Mononuclear cell (primary cell): Measurements from ENCODE around the gene CDK17. TPM values are rescaled to one million over a fixed set of nuclear protein-coding genes. Genes with fewer than 3 reads are reported as not detected.

Experiments used
- H3K27me3 ChIP-seq: 2 replicates; pipeline ENCODE4 v1.6.0; 2011; ENCODE audit warnings: low read length, control low read depth; ENCODE audit not compliant: insufficient read depth
- H3K4me1 ChIP-seq: 2 replicates; pipeline ENCODE4 v1.5.1; 2011; ENCODE audit warnings: mild to moderate bottlenecking, low read length, control low read depth; ENCODE audit not compliant: insufficient read depth
- H3K4me3 ChIP-seq: 2 replicates; pipeline ENCODE4 v1.5.1; 2011; ENCODE audit warnings: mild to moderate bottlenecking, low read length, moderate library complexity
- H3K9me3 ChIP-seq: 2 replicates; pipeline ENCODE4 v1.5.1; 2011; ENCODE audit warnings: low read depth, mild to moderate bottlenecking, control low read depth, low read length
- total RNA-seq: library from RNA; depleted of rRNA; stranded (reverse); fragments of >200 nt; gene quantifications from one replicate; pipeline ENCODE4 v1.2.3, GENCODE V29; 2012

Gene CDK17
- total RNA-seq, 1 donor, result 221 TPM

- H3K9me3 ChIP-seq, result no peaks in the 10 kb centered on the region
These were observed 90.2 kb downstream of the CDK17 start for GRCh38 chr12:96310067-96310466.

GRCh38 chr12:96308881-96309280 is 91.4 kb downstream of the CDK17 start:
- H3K4me1 ChIP-seq, result no peaks in the 10 kb centered on the region
- no peaks in the 10 kb centered on the region for H3K9me3 ChIP-seq
- H3K27me3 ChIP-seq, result no peaks in the 10 kb centered on the region
- H3K4me3 ChIP-seq, result no peak overlapping the region

More at GRCh38 chr12:96310067-96310466, 90.2 kb downstream of the CDK17 start:
- Histone ChIP-seq H3K4me3 (no peak overlapping the region), H3K27me3 (no peaks in the 10 kb centered on the region), H3K4me1 (peaks cover 6% of the 10 kb centered on the region)

- no peaks in the 10 kb centered on the region for H3K9me3 ChIP-seq
- H3K27me3 ChIP-seq, result no peaks in the 10 kb centered on the region
- H3K4me1 ChIP-seq, result no peaks in the 10 kb centered on the region
- H3K4me3 ChIP-seq, result no peak overlapping the region
These were observed 94.6 kb downstream of the CDK17 start for GRCh38 chr12:96305665-96306064.

- no peaks in the 10 kb centered on the region for H3K9me3 ChIP-seq
- no peak overlapping the region for H3K4me3 ChIP-seq
- H3K27me3 ChIP-seq, result no peaks in the 10 kb centered on the region
- H3K4me1 ChIP-seq, result no peaks in the 10 kb centered on the region
These were observed 96.6 kb downstream of the CDK17 start for GRCh38 chr12:96303653-96304052.

- Histone ChIP-seq H3K9me3 (no peaks in the 10 kb centered on the region), H3K4me3 (no peak overlapping the region), H3K4me1 (no peaks in the 10 kb centered on the region), H3K27me3 (no peaks in the 10 kb centered on the region)
These were observed 97.4 kb downstream of the CDK17 start for GRCh38 chr12:96302687-96303310.

- H3K4me3 ChIP-seq, result no peak overlapping the region
- H3K4me1 ChIP-seq, result no peaks in the 10 kb centered on the region
- H3K9me3 ChIP-seq, result no peaks in the 10 kb centered on the region
- H3K27me3 ChIP-seq, result no peaks in the 10 kb centered on the region
These were observed 98.5 kb downstream of the CDK17 start for GRCh38 chr12:96301732-96302131.

GRCh38 chr12:96300064-96300463 is 100.2 kb downstream of the CDK17 start:
- H3K4me1 ChIP-seq, result no peaks in the 10 kb centered on the region
- no peak overlapping the region for H3K4me3 ChIP-seq
- no peaks in the 10 kb centered on the region for H3K27me3 ChIP-seq
- H3K9me3 ChIP-seq, result no peaks in the 10 kb centered on the region

- H3K27me3 ChIP-seq, result no peaks in the 10 kb centered on the region
- H3K4me1 ChIP-seq, result no peaks in the 10 kb centered on the region
- no peaks in the 10 kb centered on the region for H3K9me3 ChIP-seq
- no peak overlapping the region for H3K4me3 ChIP-seq
These were observed 102.7 kb downstream of the CDK17 start for GRCh38 chr12:96297504-96297903.

GRCh38 chr12:96295532-96296160 is 104.6 kb downstream of the CDK17 start:
- no peak overlapping the region for H3K4me3 ChIP-seq
- H3K9me3 ChIP-seq, result no peaks in the 10 kb centered on the region
- no peaks in the 10 kb centered on the region for H3K27me3 ChIP-seq
- no peaks in the 10 kb centered on the region for H3K4me1 ChIP-seq

- Histone ChIP-seq H3K27me3 (no peaks in the 10 kb centered on the region), H3K9me3 (no peaks in the 10 kb centered on the region), H3K4me1 (no peaks in the 10 kb centered on the region), H3K4me3 (no peak overlapping the region)
These were observed 105.4 kb downstream of the CDK17 start for GRCh38 chr12:96294831-96295230.

- Histone ChIP-seq H3K9me3 (no peaks in the 10 kb centered on the region), H3K27me3 (no peaks in the 10 kb centered on the region), H3K4me1 (no peaks in the 10 kb centered on the region), H3K4me3 (no peak overlapping the region)
These were observed 107.1 kb downstream of the CDK17 start for GRCh38 chr12:96293093-96293492.

GRCh38 chr12:96289067-96289466 is 111.2 kb downstream of the CDK17 start:
- H3K4me3 ChIP-seq, result no peak overlapping the region
- H3K27me3 ChIP-seq, result no peaks in the 10 kb centered on the region
- H3K9me3 ChIP-seq, result no peaks in the 10 kb centered on the region

GRCh38 chr12:96285158-96285557 is 115.1 kb downstream of the CDK17 start:
- H3K9me3 ChIP-seq, result no peaks in the 10 kb centered on the region
- H3K4me1 ChIP-seq, result no peaks in the 10 kb centered on the region
- no peak overlapping the region for H3K4me3 ChIP-seq
- no peaks in the 10 kb centered on the region for H3K27me3 ChIP-seq

More at GRCh38 chr12:96289067-96289466, 111.2 kb downstream of the CDK17 start:
- H3K4me1 ChIP-seq, result no peaks in the 10 kb centered on the region

- H3K4me1 ChIP-seq, result no peaks in the 10 kb centered on the region
- no peaks in the 10 kb centered on the region for H3K27me3 ChIP-seq
- H3K4me3 ChIP-seq, result no peak overlapping the region
These were observed 125.9 kb downstream of the CDK17 start for GRCh38 chr12:96274331-96274730.

GRCh38 chr12:96271469-96272199 is 128.6 kb downstream of the CDK17 start:
- H3K4me1 ChIP-seq, result no peaks in the 10 kb centered on the region

More at GRCh38 chr12:96274331-96274730, 125.9 kb downstream of the CDK17 start:
- no peaks in the 10 kb centered on the region for H3K9me3 ChIP-seq

More at GRCh38 chr12:96271469-96272199, 128.6 kb downstream of the CDK17 start:
- Histone ChIP-seq H3K9me3 (no peaks in the 10 kb centered on the region), H3K4me3 (no peak overlapping the region), H3K27me3 (no peaks in the 10 kb centered on the region)
